GM21515 (cell line): ENCODE measurements around the gene ZNF607.

Experiments
- ATAC-seq: cut with Tn5 transposase; IDR thresholded peaks from one replicate; pipeline ENCODE4 v1.9.1; 2021; ENCODE audit not compliant: unreplicated experiment

The ZNF607 gene

GRCh38 chr19:37654118-37654517 is 65.4 kb downstream of the ZNF607 start:
- no peak for ATAC-seq
